Kidney (tissue), 14 donors: ENCODE measurements around the gene PIK3AP1. TPM values are rescaled to one million over a fixed set of nuclear protein-coding genes. Genes with fewer than 3 reads are reported as not detected.
"Not testable (repeated sequence)": the region's sequence is repeated elsewhere in the genome, so short reads cannot be mapped to it uniquely, and the experiment has no call there.

Source experiments
- DNase-seq, 5 donors: peaks; one replicate each; pipeline ENCODE4 v3.0.0-alpha.2; 2013 to 2020
- FAIRE-seq: peaks from 2 replicates; lab custom pipeline; 2012; peaks lifted over from hg19 to GRCh38; lab: Jason Lieb, UNC
- H3K27ac ChIP-seq, 2 donors: one replicate each; pipeline ENCODE4 v1.7.0; 2013; ENCODE audit warnings: low read depth in 2 of 2, low read length in 2 of 2, inconsistent platforms in 1 of 2
- H3K27me3 ChIP-seq: one replicate; pipeline ENCODE4 v1.7.1; 2013; ENCODE audit warnings: low read length, inconsistent platforms; ENCODE audit not compliant: control insufficient read depth, insufficient read depth
- H3K36me3 ChIP-seq, 3 donors: one replicate each; pipeline versions ENCODE4 v1.7.0 to v1.7.1; 2013; ENCODE audit warnings: low read length in 3 of 3, control low read depth in 1 of 3, inconsistent platforms in 1 of 3; ENCODE audit not compliant: insufficient read depth in 3 of 3, control insufficient read depth in 2 of 3
- H3K4me1 ChIP-seq, 3 donors: one replicate each; pipeline versions ENCODE4 v1.7.0 to v1.7.1; 2013; ENCODE audit warnings: low read length in 3 of 3, inconsistent platforms in 1 of 3, low read depth in 1 of 3; ENCODE audit not compliant: control insufficient read depth in 2 of 3, insufficient read depth in 2 of 3
- H3K4me3 ChIP-seq, 3 donors: one replicate each; pipeline versions ENCODE4 v1.7.0 to v1.8.1; 2013; ENCODE audit warnings: low read length in 3 of 3, control low read depth in 1 of 3, inconsistent platforms in 1 of 3
- H3K9ac ChIP-seq, 3 donors: one replicate each; pipeline versions ENCODE4 v1.7.0 to v1.7.1; 2013; ENCODE audit warnings: low read length in 3 of 3, control low read depth in 1 of 3, inconsistent platforms in 1 of 3
- H3K9me3 ChIP-seq, 3 donors: one replicate each; pipeline versions ENCODE4 v1.7.0 to v1.7.1; 2013; ENCODE audit warnings: low read length in 3 of 3, control low read depth in 1 of 3, inconsistent platforms in 1 of 3; ENCODE audit not compliant: control insufficient read depth in 2 of 3, insufficient read depth in 1 of 3
- intact Hi-C: fragments of 100-400 bp; cut with DNase I; formaldehyde crosslinking; loops from one replicate; pipeline ENCODE4 v1.11.1; 2022
- polyA plus RNA-seq: library from polyadenylated mRNA; stranded (reverse); fragments of 350-450 nt; fragmentation: Illumina TruSeq; extraction: RNeasy Lipid Tissue Mini Kit (QIAGEN cat#74804); gene quantifications from one replicate; pipeline ENCODE4 v1.2.3, GENCODE V29; 2014; ENCODE audit warnings: low read depth, low replicate concordance; ENCODE audit not compliant: insufficient read depth
- total RNA-seq: library from RNA; stranded (reverse); fragmentation: NEBNext Ultra II Directional; extraction: Animal tissue kit (Norgen Biotek cat#: 25700); gene quantifications from one replicate; pipeline ENCODE4 v1.2.1, GENCODE V29; 2021
- TF ChIP-seq, protein P1 (sequence below): IDR thresholded peaks from 3 replicates; pipeline ENCODE4 v1.5.1; 2012; ENCODE audit warnings: mild to moderate bottlenecking, moderate library complexity, borderline replicate concordance; ENCODE audit not compliant: insufficient read depth; ENCODE audit errors: extremely low read depth
- donor health status: control.
- donor health status: control.
- donor health status: control.
- donor health status: control.
- donor health status: control.
- donor health status: DM: yes; HTN: yes; CAD: no.
- donor health status: Normal renal cell carcinoma (clear cell type).

PIK3AP1 gene
- total and polyA plus RNA-seq, 2 donors from 2014 or later: 6.5 to 28.4 TPM

DNA sequence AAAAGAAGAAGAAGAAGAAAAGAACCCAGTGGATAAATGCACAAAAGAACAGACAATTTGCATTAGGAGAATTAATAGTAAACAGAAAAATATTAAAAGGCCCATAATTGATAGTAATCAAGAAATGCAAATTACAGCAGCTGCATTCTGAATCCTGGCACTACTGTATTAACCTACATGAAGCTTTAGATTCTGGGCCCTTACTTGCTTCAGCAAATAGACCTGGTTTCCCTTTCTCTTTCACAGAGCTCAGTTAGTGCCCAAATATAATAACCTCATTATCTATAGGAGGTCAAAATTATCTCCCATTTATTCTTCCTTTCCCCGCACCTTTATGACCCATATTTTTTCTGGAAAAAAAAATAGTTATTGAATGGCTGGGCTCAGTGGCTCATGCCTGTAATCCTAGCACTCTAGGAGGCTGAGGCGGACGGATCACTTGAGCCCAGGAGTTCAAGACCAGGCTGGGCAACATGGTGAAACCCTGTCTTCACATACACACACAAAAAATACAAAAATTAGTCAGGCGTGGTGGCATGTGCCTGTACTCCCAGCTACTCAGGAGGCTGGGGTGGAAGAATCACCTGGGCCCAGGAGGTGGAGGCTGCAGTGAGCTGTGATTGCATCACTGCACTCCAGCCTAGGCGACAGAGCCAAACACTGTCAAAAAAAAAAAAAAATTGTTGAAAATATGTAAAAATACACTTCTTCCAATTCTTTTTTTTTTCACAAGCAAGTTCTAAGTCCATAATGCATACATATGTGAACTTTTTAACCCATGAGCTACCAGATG is 36.0 kb upstream of the PIK3AP1 start:
- intact Hi-C loops: no loop called here

DNA sequence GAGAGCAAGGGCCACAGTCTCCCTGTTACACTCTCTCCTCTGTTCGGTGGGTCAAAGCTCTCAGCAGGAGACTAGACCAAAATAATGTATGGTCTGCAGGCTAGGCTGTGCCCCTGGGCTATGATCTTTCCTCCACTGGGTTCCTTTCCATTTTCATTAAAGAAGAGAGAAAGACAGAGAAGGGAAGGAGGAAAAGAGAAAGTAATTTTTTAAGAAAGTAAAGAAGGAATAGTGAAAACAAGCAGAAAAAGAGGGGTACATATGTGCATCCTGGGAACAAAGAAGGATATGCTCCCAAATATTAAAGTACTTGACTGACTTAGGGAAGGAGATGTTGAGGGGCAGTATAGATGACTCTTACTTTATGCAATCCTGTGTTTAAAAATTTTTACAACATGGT is 33.6 kb upstream of the PIK3AP1 start:
- intact Hi-C loops: no loop called here
- no peak overlapping the region for H3K27ac ChIP-seq
- no peaks in the 10 kb centered on the region for H3K9me3 ChIP-seq
- H3K9ac ChIP-seq: no peak overlapping the region
- H3K4me3 ChIP-seq: no peak overlapping the region
- TF ChIP-seq, protein P1, sequence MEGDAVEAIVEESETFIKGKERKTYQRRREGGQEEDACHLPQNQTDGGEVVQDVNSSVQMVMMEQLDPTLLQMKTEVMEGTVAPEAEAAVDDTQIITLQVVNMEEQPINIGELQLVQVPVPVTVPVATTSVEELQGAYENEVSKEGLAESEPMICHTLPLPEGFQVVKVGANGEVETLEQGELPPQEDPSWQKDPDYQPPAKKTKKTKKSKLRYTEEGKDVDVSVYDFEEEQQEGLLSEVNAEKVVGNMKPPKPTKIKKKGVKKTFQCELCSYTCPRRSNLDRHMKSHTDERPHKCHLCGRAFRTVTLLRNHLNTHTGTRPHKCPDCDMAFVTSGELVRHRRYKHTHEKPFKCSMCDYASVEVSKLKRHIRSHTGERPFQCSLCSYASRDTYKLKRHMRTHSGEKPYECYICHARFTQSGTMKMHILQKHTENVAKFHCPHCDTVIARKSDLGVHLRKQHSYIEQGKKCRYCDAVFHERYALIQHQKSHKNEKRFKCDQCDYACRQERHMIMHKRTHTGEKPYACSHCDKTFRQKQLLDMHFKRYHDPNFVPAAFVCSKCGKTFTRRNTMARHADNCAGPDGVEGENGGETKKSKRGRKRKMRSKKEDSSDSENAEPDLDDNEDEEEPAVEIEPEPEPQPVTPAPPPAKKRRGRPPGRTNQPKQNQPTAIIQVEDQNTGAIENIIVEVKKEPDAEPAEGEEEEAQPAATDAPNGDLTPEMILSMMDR: no peak
- FAIRE-seq (no peak), DNase-seq (no peak)
- H3K4me1 ChIP-seq: no peaks in the 10 kb centered on the region
- no peaks in the 10 kb centered on the region for H3K27me3 ChIP-seq
- H3K36me3 ChIP-seq: no peaks in the 10 kb centered on the region

More for the DNA sequence above, 36.0 kb upstream of the PIK3AP1 start:
- Histone ChIP-seq H3K4me1 (no peaks in the 10 kb centered on the region), H3K9ac (no peak overlapping the region), H3K27me3 (no peaks in the 10 kb centered on the region), H3K9me3 (no peaks in the 10 kb centered on the region), H3K27ac (no peak overlapping the region), H3K36me3 (no peaks in the 10 kb centered on the region), H3K4me3 (no peak overlapping the region)
- FAIRE-seq: no peak
- TF ChIP-seq, protein P1: no peak
- no peak for DNase-seq

DNA sequence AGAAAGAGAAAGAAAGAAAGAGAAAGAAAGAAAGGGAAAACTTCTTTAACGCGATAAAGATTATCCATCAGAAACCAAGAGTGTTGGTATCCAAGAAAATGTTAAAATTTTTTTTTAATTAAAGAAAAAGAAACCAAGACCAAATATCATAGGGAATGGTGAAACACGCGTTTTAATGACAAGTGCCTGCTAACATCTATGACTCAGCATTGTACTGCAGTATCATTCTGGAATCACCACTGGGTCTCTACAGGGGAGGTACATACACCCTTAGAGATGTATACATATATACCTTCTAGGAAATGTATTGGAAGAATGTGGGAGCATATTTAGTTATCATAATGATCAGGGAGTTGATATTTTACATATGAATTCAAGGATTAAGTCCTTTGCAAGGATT is 32.1 kb upstream of the PIK3AP1 start:
- no peak for FAIRE-seq
- H3K9me3 ChIP-seq: no peaks in the 10 kb centered on the region
- H3K36me3 ChIP-seq: no peaks in the 10 kb centered on the region
- H3K27me3 ChIP-seq: no peaks in the 10 kb centered on the region
- no peak overlapping the region for H3K4me3 ChIP-seq
- no peaks in the 10 kb centered on the region for H3K4me1 ChIP-seq
- H3K27ac ChIP-seq: no peak overlapping the region
- no peak overlapping the region for H3K9ac ChIP-seq
- no peak for DNase-seq
- intact Hi-C loops: no loop called here
- TF ChIP-seq, protein P1: no peak

DNA sequence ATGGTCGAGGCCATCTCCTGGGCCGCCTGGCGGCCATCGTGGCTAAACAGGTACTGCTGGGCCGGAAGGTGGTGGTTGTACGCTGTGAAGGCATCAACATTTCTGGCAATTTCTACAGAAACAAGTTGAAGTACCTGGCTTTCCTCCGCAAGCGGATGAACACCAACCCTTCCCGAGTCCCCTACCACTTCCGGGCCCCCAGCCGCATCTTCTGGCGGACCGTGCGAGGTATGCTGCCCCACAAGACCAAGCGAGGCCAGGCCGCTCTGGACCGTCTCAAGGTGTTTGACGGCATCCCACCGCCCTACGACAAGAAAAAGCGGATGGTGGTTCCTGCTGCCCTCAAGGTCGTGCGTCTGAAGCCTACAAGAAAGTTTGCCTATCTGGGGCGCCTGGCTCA is 30.0 kb upstream of the PIK3AP1 start:
- H3K27me3 ChIP-seq, H3K4me3 ChIP-seq, H3K27ac ChIP-seq, FAIRE-seq, H3K9ac ChIP-seq, H3K36me3 ChIP-seq, intact Hi-C loops, H3K9me3 ChIP-seq, DNase-seq, H3K4me1 ChIP-seq: not testable (repeated sequence)
